H1 (cell line): ENCODE measurements around the gene MCF2L. TPM values are rescaled to one million over a fixed set of nuclear protein-coding genes. Genes with fewer than 3 reads are reported as not detected.

ENCODE experiments used
- CTCF ChIA-PET: fragments of 300-600 bp; sonication (Branson Sonifier 250); formaldehyde crosslinking; loops from one replicate; lab custom pipeline; 2021; ENCODE audit not compliant: partially characterized antibody; lab: Charles Lee
- POLR2A ChIA-PET: fragments of 300-600 bp; sonication (Branson Sonifier 250); formaldehyde crosslinking; loops from one replicate; lab custom pipeline; 2021; ENCODE audit warnings: inconsistent platforms; ENCODE audit not compliant: partially characterized antibody; lab: Charles Lee
- DNase-seq, 2 experiments: peaks; one replicate each; pipeline versions ENCODE4 v3.0.0 to v3.0.0-alpha.2; 2010 to 2022; ENCODE audit warnings: low spot score in 2 of 2, low read depth in 1 of 2, mixed read lengths in 1 of 2
- FAIRE-seq: peaks from 2 replicates; lab custom pipeline; 2011; peaks lifted over from hg19 to GRCh38; lab: Jason Lieb, UNC
- H2AFZ ChIP-seq: 2 replicates; pipeline ENCODE4 v1.8.1; 2012; ENCODE audit warnings: low read length, inconsistent platforms
- H2AK5ac ChIP-seq: 2 replicates; pipeline ENCODE4 v1.6.1; 2013; ENCODE audit warnings: low read depth, low read length
- H2BK120ac ChIP-seq: replicated peaks from 2 replicates; pipeline ENCODE3; 2013; ENCODE audit warnings: low read depth, low read length, inconsistent platforms
- H2BK12ac ChIP-seq: 2 replicates; pipeline ENCODE4 v1.6.1; 2013; ENCODE audit warnings: low read depth, low read length
- H2BK15ac ChIP-seq: 2 replicates; pipeline ENCODE4 v1.6.1; 2013; ENCODE audit warnings: low read length
- H2BK20ac ChIP-seq: 2 replicates; pipeline ENCODE4 v1.6.1; 2013; ENCODE audit warnings: low read length
- H2BK5ac ChIP-seq: 2 replicates; pipeline ENCODE4 v1.6.1; 2013; ENCODE audit warnings: low read depth, low read length
- H3K14ac ChIP-seq: 2 replicates; pipeline ENCODE4 v1.6.1; 2013; ENCODE audit warnings: inconsistent platforms; ENCODE audit not compliant: insufficient read length
- H3K18ac ChIP-seq: 2 replicates; pipeline ENCODE4 v1.6.1; 2013; ENCODE audit warnings: low read length; ENCODE audit errors: extremely low read depth
- H3K23ac ChIP-seq: 2 replicates; pipeline ENCODE4 v1.6.1; 2013; ENCODE audit warnings: inconsistent platforms; ENCODE audit not compliant: insufficient read length
- H3K23me2 ChIP-seq: 2 replicates; pipeline ENCODE4 v1.6.1; 2013; ENCODE audit warnings: low read depth, low read length
- H3K27ac ChIP-seq: 2 replicates; pipeline ENCODE4 v1.6.1; 2011; ENCODE audit warnings: low read depth, low read length, inconsistent platforms
- H3K27me3 ChIP-seq, 4 experiments: replicated peaks in 1 of 4; 1 replicate in 1 of 4; 2 replicates in 3 of 4; pipeline versions ENCODE4 v1.6.1 to v1.8.1; 2011 to 2013; ENCODE audit warnings: low read length in 3 of 4, mild to moderate bottlenecking in 3 of 4, inconsistent platforms in 2 of 4, mixed read lengths in 2 of 4, moderate library complexity in 1 of 4; ENCODE audit not compliant: control insufficient read depth in 3 of 4, insufficient read depth in 3 of 4; ENCODE audit errors: extremely low read depth in 1 of 4
- H3K36me3 ChIP-seq, 4 experiments: 2 replicates each; pipeline versions ENCODE4 v1.6.1 to v1.8.1; 2011 to 2013; ENCODE audit warnings: mild to moderate bottlenecking in 4 of 4, low read length in 3 of 4, moderate library complexity in 2 of 4, control low read depth in 1 of 4, inconsistent platforms in 1 of 4; ENCODE audit not compliant: insufficient read depth in 4 of 4, control insufficient read depth in 2 of 4
- H3K4ac ChIP-seq: replicated peaks from 2 replicates; pipeline ENCODE3; 2013; ENCODE audit warnings: low read length, low read depth, mixed read lengths, inconsistent platforms; ENCODE audit not compliant: insufficient read length
- H3K4me1 ChIP-seq, 4 experiments: replicated peaks in 1 of 4; 1 replicate in 1 of 4; 2 replicates in 3 of 4; pipeline versions ENCODE4 v1.6.1 to v1.8.1; 2011 to 2013; ENCODE audit warnings: low read length in 3 of 4, inconsistent platforms in 2 of 4, mixed read lengths in 1 of 4; ENCODE audit not compliant: insufficient read depth in 4 of 4, control insufficient read depth in 3 of 4
- H3K4me2 ChIP-seq, 2 experiments: 2 replicates each; pipeline versions ENCODE4 v1.6.1 to v1.8.1; 2011 to 2013; ENCODE audit warnings: low read depth in 2 of 2, low read length in 2 of 2, control low read depth in 1 of 2, inconsistent platforms in 1 of 2, mild to moderate bottlenecking in 1 of 2; ENCODE audit not compliant: insufficient read depth in 1 of 2
- H3K4me3 ChIP-seq, 4 experiments: fragments of 200-600, 300-600 bp in 1 of 4; sonication (generic), shearing (Covaris generic), sonication (Bioruptor Twin) in 1 of 4; 2 replicates each; pipeline versions ENCODE4 v1.5.1 to v1.8.1; 2011 to 2016; ENCODE audit warnings: low read length in 4 of 4, low read depth in 3 of 4, control low read depth in 2 of 4, inconsistent platforms in 2 of 4, mild to moderate bottlenecking in 2 of 4, mixed read lengths in 1 of 4, moderate library complexity in 1 of 4; ENCODE audit not compliant: insufficient read depth in 2 of 4; ENCODE audit errors: extremely low read depth in 1 of 4
- H3K56ac ChIP-seq: replicated peaks from 2 replicates; pipeline ENCODE3; 2013; ENCODE audit warnings: low read depth, mild to moderate bottlenecking, mixed read lengths, low read length, inconsistent platforms; ENCODE audit not compliant: insufficient read length
- H3K79me1 ChIP-seq: 2 replicates; pipeline ENCODE4 v1.6.1; 2013; ENCODE audit warnings: low read depth, low read length, control low read depth
- H3K79me2 ChIP-seq, 2 experiments: 2 replicates each; pipeline versions ENCODE4 v1.6.1 to v1.8.1; 2012 to 2013; ENCODE audit warnings: low read length in 2 of 2, mild to moderate bottlenecking in 2 of 2, inconsistent platforms in 1 of 2; ENCODE audit not compliant: insufficient read depth in 2 of 2, control insufficient read depth in 1 of 2
- H3K9ac ChIP-seq, 4 experiments: replicated peaks in 1 of 4; 1 replicate in 1 of 4; 2 replicates in 3 of 4; pipeline versions ENCODE4 v1.6.1 to v1.8.1; 2011 to 2013; ENCODE audit warnings: low read depth in 3 of 4, low read length in 3 of 4, control low read depth in 2 of 4, mild to moderate bottlenecking in 2 of 4, moderate library complexity in 2 of 4, inconsistent platforms in 1 of 4; ENCODE audit errors: extremely low read depth in 1 of 4
- H3K9me3 ChIP-seq, 2 experiments: 2 replicates each; pipeline versions ENCODE4 v1.6.1 to v1.8.1; 2012 to 2013; ENCODE audit warnings: mild to moderate bottlenecking in 2 of 2, moderate library complexity in 2 of 2, control low read depth in 1 of 2, inconsistent platforms in 1 of 2, low read depth in 1 of 2, low read length in 1 of 2, mixed read lengths in 1 of 2; ENCODE audit not compliant: insufficient read depth in 2 of 2
- H4K20me1 ChIP-seq, 2 experiments: replicated peaks in 1 of 2; 2 replicates each; pipeline versions ENCODE3 to v1.8.1; 2011 to 2013; ENCODE audit warnings: inconsistent platforms in 2 of 2, low read length in 2 of 2, mild to moderate bottlenecking in 1 of 2; ENCODE audit not compliant: insufficient read depth in 2 of 2, control insufficient read depth in 1 of 2
- H4K5ac ChIP-seq: 2 replicates; pipeline ENCODE4 v1.6.1; 2013; ENCODE audit warnings: low read length, low read depth, mixed read lengths, inconsistent platforms; ENCODE audit not compliant: insufficient read length
- H4K8ac ChIP-seq: 2 replicates; pipeline ENCODE4 v1.8.0; 2013; ENCODE audit warnings: mild to moderate bottlenecking, moderate library complexity, low read length, inconsistent platforms; ENCODE audit not compliant: insufficient read depth; ENCODE audit errors: extremely low read depth
- H4K91ac ChIP-seq: replicated peaks from 2 replicates; pipeline ENCODE3; 2013; ENCODE audit warnings: low read length, mixed read lengths, inconsistent platforms; ENCODE audit not compliant: insufficient read length
- KDM5A ChIP-seq: fragments of 200-600 bp; IDR thresholded peaks from 2 replicates; pipeline ENCODE4 v1.7.1; 2012; ENCODE audit warnings: mild to moderate bottlenecking, low read length, inconsistent platforms, mixed read lengths
- MAX ChIP-seq: IDR thresholded peaks from 2 replicates; pipeline ENCODE4 v1.6.1; 2012; ENCODE audit warnings: inconsistent platforms
- WGBS, 2 experiments: shearing (Covaris generic) in 1 of 2; methylation state at CpG; one replicate each; pipeline versions ENCODE4 v1.1.6 to v1.1.7; 2013 to 2015; ENCODE audit warnings: low lambda C conversion rate in 2 of 2, mixed read lengths in 2 of 2, inconsistent platforms in 1 of 2, low coverage in 1 of 2, missing lambda C conversion rate in 1 of 2; ENCODE audit not compliant: insufficient replicate concordance in 2 of 2, insufficient coverage in 1 of 2, insufficient read length in 1 of 2; ENCODE audit errors: extremely low coverage in 1 of 2, missing lambda C conversion rate in 1 of 2; 5-methylcytosine and 5-hydroxymethylcytosine counted together
- polyA plus RNA-seq, 7 experiments: library from polyadenylated mRNA; depleted of rRNA in 3 of 7; stranded (reverse) in 5 of 7; unstranded in 2 of 7; fragments of >200 nt in 5 of 7; fragments of 200-250 nt in 2 of 7; gene quantifications; 1 replicate in 5 of 7; 2 replicates in 1 of 7; 4 replicates in 1 of 7; pipeline versions ENCODE4 v1.2.1 to v1.2.3, GENCODE V29; 2011 to 2013; ENCODE audit warnings: missing spikeins in 2 of 7, mixed read lengths in 2 of 7
- total RNA-seq: library from RNA; stranded (reverse); fragmentation: NEBNext Ultra II Directional; extraction: Animal tissue kit (Norgen Biotek cat#: 25700); gene quantifications from 2 replicates; pipeline ENCODE4 v1.2.1, GENCODE V29; 2021

MCF2L gene
- total and polyA plus RNA-seq, 2 of the 8 experiments (the other 6 are each of a cell fraction or from before 2014, with no cell fraction given): 10.1 to 24.4 TPM

- no peak overlapping the region for H3K27ac ChIP-seq
- no peak overlapping the region; the same call in 1 of the 2 replicates for H3K18ac ChIP-seq
- CTCF ChIA-PET: interaction anchor here (0.6 to 2.7 kb wide), 8 partner anchors 9 to 171 kb away, joined by 3 to 16 read pairs (median 4); no protein-coding TSS in a partner anchor
- H2BK120ac ChIP-seq: no peak overlapping the region
- no peaks in the 10 kb centered on the region for H3K79me2 ChIP-seq
- H2AK5ac ChIP-seq: no peak overlapping the region
- no peak overlapping the region for H2BK20ac ChIP-seq
- H3K4me1 ChIP-seq: peaks cover 0 to 10% (median 5%) of the 10 kb centered on the region in 4 experiments; a peak in 6 of 7 replicates
- no peak overlapping the region; the same call in 1 of the 2 replicates for H4K8ac ChIP-seq
- no peak overlapping the region for H4K91ac ChIP-seq
- no peak overlapping the region for H3K14ac ChIP-seq
- no peak overlapping the region for H2AFZ ChIP-seq
- FAIRE-seq (no peak), DNase-seq (no peak)
- no peaks in the 10 kb centered on the region for H3K9me3 ChIP-seq
- H2BK15ac ChIP-seq: no peak overlapping the region
- TF ChIP-seq KDM5A (no peak), MAX (0 out of 2 replicates have a peak, but pooled peaks have one; percentile 47)
- POLR2A ChIA-PET: interaction anchor here (0.7 to 1.3 kb wide), 2 partner anchors 9 to 159 kb away, joined by 3 read pairs; no protein-coding TSS in a partner anchor
- 50% methylated on average over 31 of the region's 48 CpGs; no CpG with 5 or more reads in 1 of the 2 experiments for WGBS, 2 experiments
- H2BK5ac ChIP-seq: peak overlapping the region; percentile 71; the same call in 1 of the 2 replicates
- H3K23me2 ChIP-seq: peaks cover 2% of the 10 kb centered on the region; the same call in 1 of the 2 replicates
- H3K4ac ChIP-seq: peak overlapping the region; percentile 32
- no peak overlapping the region for H4K5ac ChIP-seq
- H3K79me1 ChIP-seq: 0 out of 2 replicates have a peak, but pooled peaks cover 2% of the 10 kb centered on the region
- H4K20me1 ChIP-seq: peaks cover 0 to 4% of the 10 kb centered on the region in 2 experiments
- peak overlapping the region; percentile 30 to 76 for H3K4me2 ChIP-seq
- H3K36me3 ChIP-seq: no peaks in the 10 kb centered on the region; a peak in 1 of 8 replicates
- peak overlapping the region in 3 of 4 experiments; percentile 34 to 51 (median 37); a peak in 4 of 8 replicates for H3K4me3 ChIP-seq
- no peak overlapping the region for H2BK12ac ChIP-seq
- no peaks in the 10 kb centered on the region; a peak in 1 of 7 replicates for H3K27me3 ChIP-seq
- no peak overlapping the region for H3K56ac ChIP-seq
- no peak overlapping the region for H3K23ac ChIP-seq
- peak overlapping the region in 1 of 4 experiments; percentile 3; a peak in 1 of 7 replicates for H3K9ac ChIP-seq
These were observed 81.9 kb downstream of the MCF2L start for GRCh38 chr13:113050734-113051431.
